HEK293 (cell line): ENCODE results near the gene LPP.

ENCODE experiments used
- CTCF ChIA-PET: fragments of 350-600 bp; formaldehyde crosslinking; extraction: SDS; loops from one replicate; lab custom pipeline; 2021; ENCODE audit warnings: antibody characterized with exemption; lab: Yijun Ruan, JAX
- POLR2A ChIA-PET: fragments of 300-600 bp; formaldehyde crosslinking; extraction: SDS; loops from one replicate; lab custom pipeline; 2020; ENCODE audit warnings: antibody characterized with exemption, inconsistent platforms; lab: Yijun Ruan, JAX
- H3K27ac ChIP-seq: fragments of 200-500 bp; sonication (Bioruptor generic); 2 replicates; pipeline ENCODE4 v1.5.1; 2014; ENCODE audit warnings: low read depth, low read length, control low read depth, inconsistent platforms; ENCODE audit errors: extremely low read depth
- H3K36me3 ChIP-seq, 2 experiments: fragments of 200-500 bp in 1 of 2; sonication (Bioruptor generic) in 1 of 2; 1 replicate in 1 of 2; 2 replicates in 1 of 2; pipeline ENCODE4 v1.5.1; 2014 to 2017; ENCODE audit warnings: inconsistent platforms in 2 of 2, low read length in 2 of 2; ENCODE audit not compliant: control insufficient read depth in 2 of 2, insufficient read depth in 1 of 2
- H3K4me1 ChIP-seq: fragments of 200-500 bp; sonication (Bioruptor generic); 2 replicates; pipeline ENCODE4 v1.5.1; 2014; ENCODE audit warnings: mild to moderate bottlenecking, low read length, inconsistent platforms; ENCODE audit not compliant: control insufficient read depth, insufficient read depth
- H3K4me3 ChIP-seq: 2 replicates; pipeline ENCODE4 v1.5.1; 2011; ENCODE audit warnings: low read depth, mild to moderate bottlenecking, control low read depth, low read length, moderate library complexity
- H3K9me3 ChIP-seq: fragments of 200-500 bp; sonication (Bioruptor generic); 2 replicates; pipeline ENCODE4 v1.5.1; 2014; ENCODE audit warnings: low read depth, low read length, inconsistent platforms; ENCODE audit not compliant: control insufficient read depth, insufficient read depth
- AEBP2 ChIP-seq: fragments of 450-650 bp; formaldehyde crosslinking; IDR thresholded peaks from 2 replicates; pipeline ENCODE4 v1.5.1; 2016; ENCODE audit warnings: missing biosample characterization, missing genetic modification characterization, borderline replicate concordance
- OVOL3 ChIP-seq: fragments of 450-650 bp; formaldehyde crosslinking; IDR thresholded peaks from 2 replicates; pipeline ENCODE4 v1.5.1; 2016; ENCODE audit warnings: missing biosample characterization, missing genetic modification characterization
- REPIN1 ChIP-seq: fragments of 450-650 bp; formaldehyde crosslinking; IDR thresholded peaks from 2 replicates; pipeline ENCODE4 v1.5.1; 2017; ENCODE audit warnings: missing biosample characterization, missing genetic modification characterization, low read depth
- SP3 ChIP-seq: fragments of 450-650 bp; formaldehyde crosslinking; IDR thresholded peaks from 2 replicates; pipeline ENCODE4 v1.5.1; 2016; ENCODE audit warnings: missing biosample characterization, missing genetic modification characterization
- ZBTB20 ChIP-seq: fragments of 450-650 bp; formaldehyde crosslinking; IDR thresholded peaks from 2 replicates; pipeline ENCODE4 v1.5.1; 2016; ENCODE audit warnings: missing biosample characterization, missing genetic modification characterization
- ZFP3 ChIP-seq: fragments of 450-650 bp; formaldehyde crosslinking; IDR thresholded peaks from 2 replicates; pipeline ENCODE4 v1.5.1; 2016; ENCODE audit warnings: low read depth, missing biosample characterization, missing genetic modification characterization
- ZNF132 ChIP-seq: fragments of 450-650 bp; formaldehyde crosslinking; IDR thresholded peaks from 2 replicates; pipeline ENCODE4 v1.5.1; 2017; ENCODE audit warnings: missing biosample characterization, missing genetic modification characterization, borderline replicate concordance
- ZNF174 ChIP-seq: fragments of 450-650 bp; formaldehyde crosslinking; IDR thresholded peaks from 2 replicates; pipeline ENCODE4 v1.5.0; 2017; ENCODE audit warnings: missing biosample characterization, mild to moderate bottlenecking, missing genetic modification characterization
- ZNF19 ChIP-seq: fragments of 450-650 bp; formaldehyde crosslinking; IDR thresholded peaks from 2 replicates; pipeline ENCODE4; 2016; ENCODE audit warnings: missing biosample characterization, missing genetic modification characterization, low read depth
- ZNF23 ChIP-seq: fragments of 450-650 bp; formaldehyde crosslinking; IDR thresholded peaks from 2 replicates; pipeline ENCODE4 v1.5.1; 2016; ENCODE audit warnings: missing biosample characterization, missing genetic modification characterization, borderline replicate concordance
- ZNF26 ChIP-seq: fragments of 450-650 bp; formaldehyde crosslinking; IDR thresholded peaks from 2 replicates; pipeline ENCODE4 v1.5.1; 2016; ENCODE audit warnings: missing biosample characterization, missing genetic modification characterization
- ZNF324 ChIP-seq: fragments of 450-650 bp; formaldehyde crosslinking; IDR thresholded peaks from 2 replicates; pipeline ENCODE4 v1.5.1; 2016; ENCODE audit warnings: missing biosample characterization, missing genetic modification characterization
- ZNF391 ChIP-seq: fragments of 450-650 bp; formaldehyde crosslinking; IDR thresholded peaks from 2 replicates; pipeline ENCODE4 v1.5.1; 2016; ENCODE audit warnings: low read depth, missing biosample characterization, missing genetic modification characterization, borderline replicate concordance
- ZNF701 ChIP-seq: fragments of 450-650 bp; formaldehyde crosslinking; IDR thresholded peaks from 2 replicates; pipeline ENCODE4 v1.5.1; 2016; ENCODE audit warnings: missing biosample characterization, missing genetic modification characterization
- ZNF837 ChIP-seq: fragments of 450-650 bp; formaldehyde crosslinking; IDR thresholded peaks from 2 replicates; pipeline ENCODE4 v1.5.1; 2016; ENCODE audit warnings: missing biosample characterization, missing genetic modification characterization
- TF ChIP-seq, protein P1 (sequence below): fragments of 450-650 bp; IDR thresholded peaks from 2 replicates; pipeline ENCODE4 v1.5.1; 2018; ENCODE audit warnings: missing biosample characterization, missing genetic modification characterization
- TF ChIP-seq, protein P2 (sequence below): fragments of 450-650 bp; formaldehyde crosslinking; IDR thresholded peaks from 2 replicates; pipeline ENCODE4 v1.5.1; 2016; ENCODE audit warnings: missing biosample characterization, missing genetic modification characterization
- TF ChIP-seq, protein P3 (sequence below): fragments of 450-650 bp; formaldehyde crosslinking; IDR thresholded peaks from 2 replicates; pipeline ENCODE4 v1.5.1; 2016; ENCODE audit warnings: missing biosample characterization, missing genetic modification characterization
- TF ChIP-seq, protein P4 (sequence below): fragments of 450-650 bp; formaldehyde crosslinking; IDR thresholded peaks from 2 replicates; pipeline ENCODE4 v1.5.1; 2016; ENCODE audit warnings: missing biosample characterization, missing genetic modification characterization, borderline replicate concordance

Gene LPP

GRCh38 chr3:188779281-188779980, 625.5 kb downstream of the LPP start:
- TF ChIP-seq ZNF23 (tag by site-specific recombination): no peak
- TF ChIP-seq, protein P1, sequence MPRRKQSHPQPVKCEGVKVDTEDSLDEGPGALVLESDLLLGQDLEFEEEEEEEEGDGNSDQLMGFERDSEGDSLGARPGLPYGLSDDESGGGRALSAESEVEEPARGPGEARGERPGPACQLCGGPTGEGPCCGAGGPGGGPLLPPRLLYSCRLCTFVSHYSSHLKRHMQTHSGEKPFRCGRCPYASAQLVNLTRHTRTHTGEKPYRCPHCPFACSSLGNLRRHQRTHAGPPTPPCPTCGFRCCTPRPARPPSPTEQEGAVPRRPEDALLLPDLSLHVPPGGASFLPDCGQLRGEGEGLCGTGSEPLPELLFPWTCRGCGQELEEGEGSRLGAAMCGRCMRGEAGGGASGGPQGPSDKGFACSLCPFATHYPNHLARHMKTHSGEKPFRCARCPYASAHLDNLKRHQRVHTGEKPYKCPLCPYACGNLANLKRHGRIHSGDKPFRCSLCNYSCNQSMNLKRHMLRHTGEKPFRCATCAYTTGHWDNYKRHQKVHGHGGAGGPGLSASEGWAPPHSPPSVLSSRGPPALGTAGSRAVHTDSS: no peak
- no peak for TF ChIP-seq ZNF19
- no peak for TF ChIP-seq ZNF324 (tag by site-specific recombination)
- TF ChIP-seq, protein P2, sequence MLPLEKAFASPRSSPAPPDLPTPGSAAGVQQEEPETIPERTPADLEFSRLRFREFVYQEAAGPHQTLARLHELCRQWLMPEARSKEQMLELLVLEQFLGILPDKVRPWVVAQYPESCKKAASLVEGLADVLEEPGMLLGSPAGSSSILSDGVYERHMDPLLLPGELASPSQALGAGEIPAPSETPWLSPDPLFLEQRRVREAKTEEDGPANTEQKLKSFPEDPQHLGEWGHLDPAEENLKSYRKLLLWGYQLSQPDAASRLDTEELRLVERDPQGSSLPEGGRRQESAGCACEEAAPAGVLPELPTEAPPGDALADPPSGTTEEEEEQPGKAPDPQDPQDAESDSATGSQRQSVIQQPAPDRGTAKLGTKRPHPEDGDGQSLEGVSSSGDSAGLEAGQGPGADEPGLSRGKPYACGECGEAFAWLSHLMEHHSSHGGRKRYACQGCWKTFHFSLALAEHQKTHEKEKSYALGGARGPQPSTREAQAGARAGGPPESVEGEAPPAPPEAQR (tag by site-specific recombination): no peak
- TF ChIP-seq, protein P3, sequence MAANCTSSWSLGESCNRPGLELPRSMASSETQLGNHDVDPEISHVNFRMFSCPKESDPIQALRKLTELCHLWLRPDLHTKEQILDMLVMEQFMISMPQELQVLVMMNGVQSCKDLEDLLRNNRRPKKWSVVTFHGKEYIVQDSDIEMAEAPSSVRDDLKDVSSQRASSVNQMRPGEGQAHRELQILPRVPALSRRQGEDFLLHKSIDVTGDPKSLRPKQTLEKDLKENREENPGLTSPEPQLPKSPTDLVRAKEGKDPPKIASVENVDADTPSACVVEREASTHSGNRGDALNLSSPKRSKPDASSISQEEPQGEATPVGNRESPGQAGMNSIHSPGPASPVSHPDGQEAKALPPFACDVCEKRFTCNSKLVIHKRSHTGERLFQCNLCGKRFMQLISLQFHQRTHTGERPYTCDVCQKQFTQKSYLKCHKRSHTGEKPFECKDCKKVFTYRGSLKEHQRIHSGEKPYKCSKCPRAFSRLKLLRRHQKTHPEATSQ (tag by site-specific recombination): no peak
- no peak for TF ChIP-seq ZFP3
- TF ChIP-seq ZNF132: no peak
- TF ChIP-seq ZBTB20 (tag by site-specific recombination): no peak
- TF ChIP-seq AEBP2 (tag by site-specific recombination): no peak
- no peak for TF ChIP-seq REPIN1 (tag by site-specific recombination)
- no peak for TF ChIP-seq ZNF701 (tag by site-specific recombination)
- TF ChIP-seq ZNF26 (tag by site-specific recombination): no peak
- TF ChIP-seq, all 188 proteins: peak for 0
- no peaks in the 10 kb centered on the region for H3K36me3 ChIP-seq
- CTCF ChIA-PET: no interaction called here
- no peaks in the 10 kb centered on the region for H3K9me3 ChIP-seq
- no peak overlapping the region for H3K27ac ChIP-seq
- POLR2A ChIA-PET: no interaction called here
- H3K4me1 ChIP-seq: no peaks in the 10 kb centered on the region
- no peak overlapping the region for H3K4me3 ChIP-seq

DNA sequence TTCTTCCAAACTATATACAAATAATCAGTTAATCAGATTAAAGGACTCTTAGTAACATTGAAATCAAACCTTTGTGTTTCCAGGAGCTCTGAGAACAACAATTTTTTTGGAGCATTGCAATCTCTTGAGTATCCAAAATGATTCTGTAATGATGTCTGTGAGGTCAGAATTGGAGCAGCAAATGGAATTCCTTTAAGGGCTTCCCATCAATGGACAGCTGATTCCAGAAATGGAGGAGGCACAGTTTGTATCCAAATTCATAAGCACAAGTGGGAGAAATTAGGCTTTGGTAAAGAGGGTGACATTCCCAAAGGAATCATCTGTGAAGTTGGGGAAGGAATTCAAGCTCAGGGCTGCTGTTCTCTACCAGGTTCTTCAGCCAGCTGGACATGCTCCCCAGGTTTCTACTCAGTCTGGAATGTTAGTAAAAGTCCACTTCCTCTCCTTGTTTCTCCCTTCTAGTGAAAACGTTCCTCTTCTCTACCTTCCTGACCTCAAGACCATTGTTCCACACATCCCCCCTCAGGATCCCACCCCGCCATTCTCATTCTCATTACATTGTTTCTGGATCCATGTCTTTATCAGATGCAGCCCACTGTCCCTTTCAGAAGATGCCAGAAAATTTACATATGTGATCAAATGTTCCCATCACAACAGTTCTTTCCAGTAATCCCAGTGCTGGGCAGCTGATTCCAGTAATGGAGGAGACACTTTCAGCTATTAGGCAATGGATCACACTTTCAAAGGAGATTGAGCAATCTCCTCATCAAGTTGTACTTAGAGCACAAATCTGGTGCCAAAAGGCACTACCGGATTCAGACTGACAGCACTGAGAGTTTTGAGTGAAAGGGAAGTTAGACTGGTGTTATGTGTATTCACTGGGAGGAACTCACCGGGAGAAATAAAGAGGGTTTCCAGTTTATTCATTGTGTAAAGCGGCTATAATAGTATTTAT, 626.5 kb downstream of the LPP start:
- H3K4me1 ChIP-seq: no peaks in the 10 kb centered on the region
- no peaks in the 10 kb centered on the region for H3K36me3 ChIP-seq
- POLR2A ChIA-PET: interaction anchor here (0.6 kb wide), 1 partner anchor 415 kb away, joined by 4 read pairs; no protein-coding TSS in a partner anchor
- H3K4me3 ChIP-seq: no peak overlapping the region
- CTCF ChIA-PET: no interaction called here
- H3K27ac ChIP-seq: no peak overlapping the region
- H3K9me3 ChIP-seq: no peaks in the 10 kb centered on the region
- TF ChIP-seq REPIN1 (tag by site-specific recombination) (no peak), OVOL3 (tag by site-specific recombination) (no peak), SP3 (tag by site-specific recombination) (no peak), ZNF174 (tag by site-specific recombination) (no peak), ZNF837 (tag by site-specific recombination) (no peak), ZNF391 (no peak)
- TF ChIP-seq, protein P4, sequence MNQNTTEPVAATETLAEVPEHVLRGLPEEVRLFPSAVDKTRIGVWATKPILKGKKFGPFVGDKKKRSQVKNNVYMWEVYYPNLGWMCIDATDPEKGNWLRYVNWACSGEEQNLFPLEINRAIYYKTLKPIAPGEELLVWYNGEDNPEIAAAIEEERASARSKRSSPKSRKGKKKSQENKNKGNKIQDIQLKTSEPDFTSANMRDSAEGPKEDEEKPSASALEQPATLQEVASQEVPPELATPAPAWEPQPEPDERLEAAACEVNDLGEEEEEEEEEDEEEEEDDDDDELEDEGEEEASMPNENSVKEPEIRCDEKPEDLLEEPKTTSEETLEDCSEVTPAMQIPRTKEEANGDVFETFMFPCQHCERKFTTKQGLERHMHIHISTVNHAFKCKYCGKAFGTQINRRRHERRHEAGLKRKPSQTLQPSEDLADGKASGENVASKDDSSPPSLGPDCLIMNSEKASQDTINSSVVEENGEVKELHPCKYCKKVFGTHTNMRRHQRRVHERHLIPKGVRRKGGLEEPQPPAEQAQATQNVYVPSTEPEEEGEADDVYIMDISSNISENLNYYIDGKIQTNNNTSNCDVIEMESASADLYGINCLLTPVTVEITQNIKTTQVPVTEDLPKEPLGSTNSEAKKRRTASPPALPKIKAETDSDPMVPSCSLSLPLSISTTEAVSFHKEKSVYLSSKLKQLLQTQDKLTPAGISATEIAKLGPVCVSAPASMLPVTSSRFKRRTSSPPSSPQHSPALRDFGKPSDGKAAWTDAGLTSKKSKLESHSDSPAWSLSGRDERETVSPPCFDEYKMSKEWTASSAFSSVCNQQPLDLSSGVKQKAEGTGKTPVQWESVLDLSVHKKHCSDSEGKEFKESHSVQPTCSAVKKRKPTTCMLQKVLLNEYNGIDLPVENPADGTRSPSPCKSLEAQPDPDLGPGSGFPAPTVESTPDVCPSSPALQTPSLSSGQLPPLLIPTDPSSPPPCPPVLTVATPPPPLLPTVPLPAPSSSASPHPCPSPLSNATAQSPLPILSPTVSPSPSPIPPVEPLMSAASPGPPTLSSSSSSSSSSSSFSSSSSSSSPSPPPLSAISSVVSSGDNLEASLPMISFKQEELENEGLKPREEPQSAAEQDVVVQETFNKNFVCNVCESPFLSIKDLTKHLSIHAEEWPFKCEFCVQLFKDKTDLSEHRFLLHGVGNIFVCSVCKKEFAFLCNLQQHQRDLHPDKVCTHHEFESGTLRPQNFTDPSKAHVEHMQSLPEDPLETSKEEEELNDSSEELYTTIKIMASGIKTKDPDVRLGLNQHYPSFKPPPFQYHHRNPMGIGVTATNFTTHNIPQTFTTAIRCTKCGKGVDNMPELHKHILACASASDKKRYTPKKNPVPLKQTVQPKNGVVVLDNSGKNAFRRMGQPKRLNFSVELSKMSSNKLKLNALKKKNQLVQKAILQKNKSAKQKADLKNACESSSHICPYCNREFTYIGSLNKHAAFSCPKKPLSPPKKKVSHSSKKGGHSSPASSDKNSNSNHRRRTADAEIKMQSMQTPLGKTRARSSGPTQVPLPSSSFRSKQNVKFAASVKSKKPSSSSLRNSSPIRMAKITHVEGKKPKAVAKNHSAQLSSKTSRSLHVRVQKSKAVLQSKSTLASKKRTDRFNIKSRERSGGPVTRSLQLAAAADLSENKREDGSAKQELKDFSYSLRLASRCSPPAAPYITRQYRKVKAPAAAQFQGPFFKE (tag by site-specific recombination): no peak
